ENCODE measurements around the gene ZNF554. TPM values are rescaled to one million over a fixed set of nuclear protein-coding genes. Genes with fewer than 3 reads are reported as not detected.

The ZNF554 gene
- total RNA-seq, 4 donors from 2014 or later, result 2.4 to 7.0 (median 3.0) TPM

DNA sequence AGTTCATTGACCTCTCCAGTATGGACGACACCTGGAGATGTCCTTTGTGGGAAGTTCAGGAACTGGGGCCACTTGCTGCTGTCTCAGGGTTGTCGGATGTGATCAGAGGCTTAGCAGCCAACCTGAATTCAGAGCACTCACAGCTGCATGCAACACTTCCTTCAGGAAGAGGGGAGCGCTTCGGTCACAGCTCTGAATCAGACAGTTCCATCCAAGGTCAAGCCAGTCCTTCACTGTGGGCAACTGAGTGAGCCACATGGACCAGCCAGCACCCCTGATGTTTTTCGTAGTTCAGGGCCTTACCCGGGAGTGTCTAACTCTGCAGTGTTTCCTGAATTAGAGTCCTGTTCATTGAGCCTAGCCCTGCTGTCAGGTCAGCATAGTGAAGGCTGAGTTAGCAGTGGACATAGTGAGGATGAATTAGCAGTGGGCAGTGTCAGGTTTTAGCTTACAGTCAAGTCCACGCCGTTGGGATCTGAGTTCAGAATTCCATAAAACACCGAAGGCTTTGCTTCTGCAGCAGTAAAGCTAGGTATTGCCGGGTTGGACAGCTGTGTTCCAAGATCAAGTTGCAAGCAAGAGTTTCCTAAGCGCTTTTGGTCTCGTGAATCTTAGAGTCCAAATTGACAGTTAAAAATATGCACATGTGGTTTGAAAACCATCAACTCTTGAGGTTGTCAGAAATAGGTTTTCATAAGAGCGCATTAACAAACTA lies 26.7 kb downstream of the ZNF554 start:
- TF ChIP-seq, protein P1, sequence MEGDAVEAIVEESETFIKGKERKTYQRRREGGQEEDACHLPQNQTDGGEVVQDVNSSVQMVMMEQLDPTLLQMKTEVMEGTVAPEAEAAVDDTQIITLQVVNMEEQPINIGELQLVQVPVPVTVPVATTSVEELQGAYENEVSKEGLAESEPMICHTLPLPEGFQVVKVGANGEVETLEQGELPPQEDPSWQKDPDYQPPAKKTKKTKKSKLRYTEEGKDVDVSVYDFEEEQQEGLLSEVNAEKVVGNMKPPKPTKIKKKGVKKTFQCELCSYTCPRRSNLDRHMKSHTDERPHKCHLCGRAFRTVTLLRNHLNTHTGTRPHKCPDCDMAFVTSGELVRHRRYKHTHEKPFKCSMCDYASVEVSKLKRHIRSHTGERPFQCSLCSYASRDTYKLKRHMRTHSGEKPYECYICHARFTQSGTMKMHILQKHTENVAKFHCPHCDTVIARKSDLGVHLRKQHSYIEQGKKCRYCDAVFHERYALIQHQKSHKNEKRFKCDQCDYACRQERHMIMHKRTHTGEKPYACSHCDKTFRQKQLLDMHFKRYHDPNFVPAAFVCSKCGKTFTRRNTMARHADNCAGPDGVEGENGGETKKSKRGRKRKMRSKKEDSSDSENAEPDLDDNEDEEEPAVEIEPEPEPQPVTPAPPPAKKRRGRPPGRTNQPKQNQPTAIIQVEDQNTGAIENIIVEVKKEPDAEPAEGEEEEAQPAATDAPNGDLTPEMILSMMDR (IDR thresholded peaks at IDR 0.05; ENCODE audit: low read depth), result no peak

DNA sequence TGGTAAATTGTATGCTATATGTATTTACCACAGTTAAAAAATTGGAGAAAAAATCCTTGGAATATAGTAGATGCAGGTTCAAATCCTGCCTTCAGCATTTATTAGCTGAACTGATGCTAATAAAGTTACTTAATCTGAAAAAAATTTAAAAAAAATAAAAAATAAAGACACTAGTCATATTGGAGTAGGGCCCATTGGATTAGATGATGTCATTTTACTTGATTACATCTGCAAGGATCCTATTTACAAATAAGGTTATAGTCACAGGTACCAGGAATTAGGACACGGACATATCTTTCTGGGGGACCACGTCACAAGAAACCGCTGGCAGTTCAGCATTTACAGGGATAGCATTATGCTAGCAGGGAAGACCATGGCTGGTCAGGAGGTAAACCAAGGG lies 27.8 kb downstream of the ZNF554 start:
- TF ChIP-seq, protein P1 (IDR thresholded peaks at IDR 0.05; ENCODE audit: low read depth), result no peak

DNA sequence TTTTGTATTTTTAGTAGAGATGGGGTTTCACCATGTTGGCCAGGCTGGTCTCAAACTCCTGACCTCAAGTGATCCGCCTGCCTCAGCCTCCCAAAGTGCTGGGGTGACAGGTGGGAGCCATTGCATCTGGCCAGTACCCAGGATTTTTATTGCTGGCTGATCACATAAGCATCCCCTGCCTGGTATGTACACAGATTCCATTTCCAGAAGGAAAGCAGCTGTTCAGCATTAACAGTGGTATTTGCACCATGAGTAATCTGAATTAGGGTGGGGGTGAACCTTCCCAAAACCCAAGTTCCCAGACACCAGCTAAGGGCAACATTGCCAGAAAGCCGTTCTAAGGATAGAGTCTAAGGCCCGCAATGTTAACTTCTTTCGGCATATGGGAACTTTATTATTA lies 28.9 kb downstream of the ZNF554 start:
- TF ChIP-seq, protein P1 (IDR thresholded peaks at IDR 0.05; ENCODE audit: low read depth), result no peak

DNA sequence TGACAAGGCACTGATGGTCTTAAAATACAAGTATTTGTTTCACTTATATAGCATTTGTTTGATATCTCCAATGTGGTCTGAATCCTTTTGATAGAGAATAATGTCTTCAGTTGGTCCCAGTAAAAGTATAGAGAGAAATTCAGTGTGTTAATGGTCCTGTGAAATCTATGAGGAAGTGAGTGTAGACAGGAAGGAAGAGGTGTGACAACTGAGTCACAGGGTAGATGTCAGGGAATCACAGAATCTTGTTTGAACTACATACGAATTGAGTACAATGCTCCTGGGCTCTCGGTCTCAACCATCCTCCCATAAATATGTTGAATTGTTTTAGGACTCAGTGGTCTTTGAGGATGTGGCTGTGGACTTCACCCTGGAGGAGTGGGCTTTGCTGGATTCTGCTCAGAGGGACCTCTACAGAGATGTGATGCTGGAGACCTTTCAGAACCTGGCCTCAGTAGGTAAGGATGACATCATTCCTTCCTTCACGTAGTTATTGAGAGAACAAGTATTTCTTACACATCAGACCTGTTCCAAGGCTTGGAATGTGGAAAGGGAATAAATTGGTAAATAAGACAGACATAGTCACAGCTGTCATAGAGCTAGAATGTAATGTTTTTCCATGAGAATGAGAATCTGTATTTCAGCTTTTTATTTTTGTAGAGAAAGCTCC lies 30.7 kb downstream of the ZNF554 start:
- TF ChIP-seq, protein P1 (IDR thresholded peaks at IDR 0.05; ENCODE audit: low read depth), result no peak

DNA sequence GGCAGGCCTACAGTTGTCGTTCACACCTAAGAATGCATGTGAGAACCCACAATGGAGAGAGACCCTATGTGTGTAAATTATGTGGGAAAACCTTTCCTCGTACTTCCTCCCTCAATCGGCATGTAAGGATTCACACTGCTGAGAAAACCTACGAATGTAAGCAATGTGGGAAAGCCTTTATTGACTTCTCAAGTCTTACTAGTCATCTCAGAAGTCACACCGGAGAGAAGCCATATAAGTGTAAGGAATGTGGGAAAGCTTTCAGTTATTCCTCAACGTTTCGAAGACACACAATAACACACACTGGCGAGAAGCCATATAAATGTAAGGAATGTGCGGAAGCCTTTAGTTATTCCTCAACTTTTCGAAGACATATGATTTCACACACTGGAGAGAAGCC lies 32.9 kb downstream of the ZNF554 start:
- TF ChIP-seq, protein P1 (IDR thresholded peaks at IDR 0.05; ENCODE audit: low read depth), result no peak

DNA sequence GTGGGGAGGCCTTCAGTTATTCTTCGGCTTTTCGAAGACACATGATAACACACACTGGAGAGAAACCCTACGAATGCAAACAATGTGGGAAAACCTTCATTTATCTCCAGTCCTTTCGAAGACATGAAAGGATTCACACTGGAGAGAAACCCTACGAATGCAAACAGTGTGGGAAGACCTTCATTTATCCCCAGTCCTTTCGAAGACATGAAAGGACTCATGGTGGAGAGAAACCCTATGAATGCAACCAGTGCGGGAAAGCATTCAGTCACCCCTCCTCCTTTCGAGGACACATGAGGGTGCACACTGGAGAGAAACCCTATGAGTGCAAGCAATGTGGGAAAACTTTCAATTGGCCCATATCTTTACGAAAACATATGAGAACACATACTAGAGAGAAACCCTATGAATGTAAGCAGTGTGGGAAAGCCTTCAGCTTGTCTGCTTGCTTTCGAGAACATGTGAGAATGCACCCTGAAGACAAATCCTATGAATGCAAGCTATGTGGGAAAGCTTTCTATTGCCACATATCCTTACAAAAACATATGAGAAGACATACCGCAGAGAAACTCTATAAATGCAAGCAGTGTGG lies 33.4 kb downstream of the ZNF554 start:
- TF ChIP-seq, protein P1 (IDR thresholded peaks at IDR 0.05; ENCODE audit: low read depth), result no peak

DNA sequence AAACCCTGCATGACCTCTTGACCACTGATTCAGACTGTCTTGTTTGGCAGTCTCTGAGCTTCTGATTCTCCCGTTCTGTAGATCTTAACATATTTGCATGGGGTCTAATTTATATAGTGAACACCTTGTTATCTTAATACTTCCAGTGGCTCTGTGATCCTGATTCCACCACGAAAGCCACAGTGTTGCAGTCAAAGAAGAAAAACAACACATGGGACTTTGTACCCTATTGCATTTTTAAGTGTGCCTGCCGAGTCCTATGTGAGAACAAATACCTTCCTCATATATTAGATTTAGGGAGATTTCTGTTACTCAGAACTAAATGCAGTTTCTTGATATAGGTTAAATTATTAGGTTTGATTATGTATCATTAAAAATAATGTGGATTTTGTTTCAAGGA lies 35.2 kb downstream of the ZNF554 start:
- TF ChIP-seq, protein P1 (IDR thresholded peaks at IDR 0.05; ENCODE audit: low read depth), result no peak

All from subcutaneous adipose tissue (tissue), 4 donors.